ENCODE data around the gene CTXN2. TPM values are rescaled to one million over a fixed set of nuclear protein-coding genes. Genes with fewer than 3 reads are reported as not detected.

The CTXN2 gene
- total RNA-seq, 1 experiment from 2014 or later, result 0.11 TPM

GRCh38 chr15:48144889-48145288 is 46.6 kb upstream of the CTXN2 start:
- Histone ChIP-seq H2BK120ac (ENCODE audit: low read depth, low read length, poor library complexity, severe bottlenecking) (no peak overlapping the region), H3K23me2 (ENCODE audit: insufficient read length, low read depth, low read length, poor library complexity, severe bottlenecking) (no peaks in the 10 kb centered on the region), H3K14ac (ENCODE audit: insufficient read depth, low read length) (no peak overlapping the region), H3K4me2 (ENCODE audit: insufficient read depth, insufficient read length, low read length) (no peak overlapping the region), H3T11ph (ENCODE audit: low read length) (no peak overlapping the region), H3K27me3 (ENCODE audit: insufficient read depth, low read length) (no peaks in the 10 kb centered on the region), H4K91ac (ENCODE audit: insufficient read length, low read depth, low read length) (no peak overlapping the region), H3K9me3 (ENCODE audit: control insufficient read depth, low read depth, low read length) (no peaks in the 10 kb centered on the region), H3K79me2 (ENCODE audit: insufficient read depth, low read length) (no peaks in the 10 kb centered on the region), H2BK15ac (ENCODE audit: low read depth, low read length) (no peak overlapping the region), H3K9ac (ENCODE audit: extremely low read depth, insufficient read length, low read length) (no peak overlapping the region), H2BK20ac (ENCODE audit: low read depth, low read length, poor library complexity, severe bottlenecking) (no peak overlapping the region), H3K23ac (ENCODE audit: insufficient read length, low read depth, low read length) (no peak overlapping the region), H3K56ac (ENCODE audit: insufficient read length, low read depth, low read length) (no peak overlapping the region), H3K18ac (ENCODE audit: insufficient read length, low read depth, low read length) (no peak overlapping the region), H4K20me1 (ENCODE audit: control insufficient read depth, insufficient read depth, insufficient read length) (no peaks in the 10 kb centered on the region), H3K79me1 (ENCODE audit: insufficient read depth, low read depth, low read length, poor library complexity, severe bottlenecking) (no peaks in the 10 kb centered on the region), H2BK12ac (ENCODE audit: insufficient read length, low read depth, low read length) (no peak overlapping the region), H3K4me1 (ENCODE audit: insufficient read depth, low read length) (no peaks in the 10 kb centered on the region), H2AK5ac (ENCODE audit: insufficient read length, low read length) (no peak overlapping the region), H2BK5ac (ENCODE audit: insufficient read length, low read length) (no peak overlapping the region), H3K27ac (ENCODE audit: insufficient read length, low read depth, low read length) (no peak overlapping the region), H4K5ac (ENCODE audit: insufficient read length, low read depth, low read length) (no peak overlapping the region), H2AFZ (ENCODE audit: low read length) (no peak overlapping the region), H4K8ac (replicated peaks; ENCODE audit: insufficient read length, low read depth, low read length) (no peak overlapping the region), H3K4ac (ENCODE audit: low read depth, low read length) (no peak overlapping the region)
- no peak for DNase-seq
- peaks cover 2 to 4% of the 10 kb centered on the region in 2 experiments for H3K4me1 Mint-ChIP-seq
- TF ChIP-seq CTCF (conservative IDR thresholded peaks at IDR 0.05), result no peak
- no CpG with 5 or more reads among the region's 1 CpG for WGBS (ENCODE audit: extremely low coverage, insufficient read length, low lambda C conversion rate)
- H3K4me3 Mint-ChIP-seq, result no peak overlapping the region
- H3K27me3 Mint-ChIP-seq (ENCODE audit: low read depth), result no peaks in the 10 kb centered on the region
- H3K27ac Mint-ChIP-seq, result no peak overlapping the region
- peaks cover 5 to 38% (median 37%) of the 10 kb centered on the region in 3 experiments; a peak in 6 of 7 replicates for H3K36me3 Mint-ChIP-seq (ENCODE audit: insufficient read depth in 1 of 3, low read depth in 3 of 3)
- no peaks in the 10 kb centered on the region for H3K9me3 Mint-ChIP-seq
